Mesothelial cell of epicardium (in vitro differentiated cells): Measurements from ENCODE around the gene HSF4. TPM values are rescaled to one million over a fixed set of nuclear protein-coding genes. Genes with fewer than 3 reads are reported as not detected.

Experiments used
- DNase-seq, 2 experiments: peaks; one replicate each; pipeline ENCODE4 v3.0.0; 2021; ENCODE audit warnings: low spot score in 2 of 2; ENCODE audit not compliant: unreplicated experiment in 2 of 2
- H3K27ac Mint-ChIP-seq: 2 replicates; pipeline ENCODE4 v1.8.0; 2021; ENCODE audit warnings: mixed read lengths
- H3K27me3 Mint-ChIP-seq: 2 replicates; pipeline ENCODE4 v1.8.0; 2021; ENCODE audit warnings: low read depth, mixed read lengths
- H3K36me3 Mint-ChIP-seq: 2 replicates; pipeline ENCODE4 v1.8.0; 2021; ENCODE audit warnings: mixed read lengths
- H3K4me1 Mint-ChIP-seq: 2 replicates; pipeline ENCODE4 v1.8.0; 2021; ENCODE audit warnings: mixed read lengths
- H3K4me3 Mint-ChIP-seq: 2 replicates; pipeline ENCODE4 v1.8.0; 2021; ENCODE audit warnings: mild to moderate bottlenecking, moderate library complexity, mixed read lengths
- H3K9me3 Mint-ChIP-seq: 2 replicates; pipeline ENCODE4 v1.8.0; 2021; ENCODE audit warnings: mixed read lengths
- CTCF ChIP-seq: fragments of 200-600 bp; sonication (generic); IDR thresholded peaks from one replicate; pipeline ENCODE4 v1.5.0; 2021; ENCODE audit warnings: antibody characterized with exemption; ENCODE audit not compliant: unreplicated experiment
- total RNA-seq: library from RNA; stranded (reverse); gene quantifications from 3 replicates; pipeline ENCODE4 v1.2.1, GENCODE V29; 2021

The HSF4 gene
- total RNA-seq, 1 donor from 2014 or later = 10.7 TPM

- Mint-ChIP-seq H3K27me3 (peaks cover 79% of the 10 kb centered on the region), H3K27ac (no peak overlapping the region), H3K9me3 (no peaks in the 10 kb centered on the region), H3K36me3 (no peaks in the 10 kb centered on the region), H3K4me1 (peaks cover 30% of the 10 kb centered on the region), H3K4me3 (no peak overlapping the region)
- DNase-seq = no peak
- TF ChIP-seq CTCF = no peak
Measured at GRCh38 chr16:67167588-67167987, 3.0 kb downstream of the HSF4 start.

GRCh38 chr16:67169011-67169451 is 4.5 kb downstream of the HSF4 start:
- H3K9me3 Mint-ChIP-seq = no peaks in the 10 kb centered on the region
- peak overlapping the region; percentile 77 for H3K4me3 Mint-ChIP-seq
- DNase-seq = no peak
- H3K36me3 Mint-ChIP-seq = no peaks in the 10 kb centered on the region
- H3K4me1 Mint-ChIP-seq = peaks cover 38% of the 10 kb centered on the region
- peaks cover 78% of the 10 kb centered on the region for H3K27me3 Mint-ChIP-seq
- no peak for TF ChIP-seq CTCF
- H3K27ac Mint-ChIP-seq = no peak overlapping the region

DNA sequence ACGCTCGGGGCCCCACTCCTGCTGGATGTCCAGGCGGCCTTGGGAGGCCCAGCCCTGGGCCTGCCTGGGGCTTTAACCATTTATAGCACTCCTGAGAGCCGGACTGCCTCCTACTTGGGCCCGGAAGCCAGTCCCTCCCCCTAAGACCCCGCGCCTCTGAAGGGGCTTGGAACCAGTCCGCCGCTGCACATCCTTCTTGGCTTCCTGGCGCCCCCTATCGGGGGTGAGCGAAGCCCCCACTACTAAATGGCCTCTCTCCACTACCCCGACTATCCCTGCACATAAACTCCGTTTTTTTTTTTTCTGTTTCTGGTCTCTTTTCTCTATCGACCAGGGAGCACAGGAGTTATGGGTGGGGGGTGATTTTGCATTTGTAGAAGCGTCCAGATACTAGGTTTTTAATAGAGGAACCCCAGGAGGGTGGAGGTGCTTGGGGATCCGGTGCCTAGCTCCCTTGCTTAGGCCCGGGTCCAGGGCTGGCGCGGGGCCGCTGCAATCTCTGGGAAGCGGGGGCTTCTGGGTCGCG is 5.2 kb downstream of the HSF4 start:
- peak; percentile 58 for TF ChIP-seq CTCF
- Mint-ChIP-seq H3K4me1 (peaks cover 36% of the 10 kb centered on the region), H3K9me3 (no peaks in the 10 kb centered on the region), H3K27me3 (peaks cover 73% of the 10 kb centered on the region), H3K27ac (peak overlapping the region; percentile 68), H3K4me3 (peak overlapping the region; percentile 77), H3K36me3 (no peaks in the 10 kb centered on the region)
- DNase-seq = no peak

GRCh38 chr16:67170168-67170948 is 5.8 kb downstream of the HSF4 start, which contains the start of gene NOL3:
NOL3 (plus strand) TSS chr16:67170538.
- Mint-ChIP-seq H3K4me3 (peak within 1 kb of the TSS; percentile 77), H3K36me3 (no peaks in the 10 kb centered on the region), H3K9me3 (no peaks in the 10 kb centered on the region), H3K27me3 (peaks cover 71% of the 10 kb centered on the region), H3K4me1 (peaks cover 33% of the 10 kb centered on the region), H3K27ac (peak within 1 kb of the TSS; percentile 68)
- no peak for DNase-seq
- no peak for TF ChIP-seq CTCF

DNA sequence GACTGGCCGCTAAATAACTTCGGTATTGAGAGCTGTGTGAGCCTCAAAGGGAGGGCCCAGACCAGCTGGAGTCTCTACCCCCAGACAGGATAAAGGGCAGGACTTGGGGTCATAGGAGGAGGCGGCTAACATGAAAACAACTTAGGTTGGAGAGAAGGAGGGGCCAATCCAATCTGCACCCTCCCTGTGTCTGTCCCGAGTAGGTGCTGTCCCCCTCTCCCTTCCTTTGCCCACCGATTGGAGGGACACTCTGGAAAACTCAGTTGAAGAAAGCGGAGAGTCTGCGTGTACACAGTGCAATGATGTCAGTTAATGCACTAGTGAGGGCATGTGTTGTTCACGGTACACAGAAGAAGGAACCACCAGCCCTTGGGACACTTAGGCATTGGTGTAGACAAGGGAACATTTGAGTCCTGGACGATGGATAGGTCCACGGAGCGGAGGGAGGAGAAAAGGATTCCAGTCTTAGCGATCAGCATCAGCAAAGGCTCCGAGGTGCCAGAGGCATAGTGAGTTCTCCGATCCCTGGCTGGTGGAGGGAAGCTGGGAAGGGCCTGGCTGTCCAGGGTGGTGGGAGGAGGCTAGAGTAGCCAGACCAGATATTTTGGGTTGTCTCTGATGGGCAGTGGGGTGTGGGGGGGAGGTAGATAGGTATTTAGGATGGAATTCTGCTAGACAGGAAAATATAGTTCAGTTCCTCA is 6.6 kb downstream of the HSF4 start:
- TF ChIP-seq CTCF = no peak
- Mint-ChIP-seq H3K9me3 (no peaks in the 10 kb centered on the region), H3K4me1 (peaks cover 32% of the 10 kb centered on the region), H3K36me3 (no peaks in the 10 kb centered on the region), H3K27me3 (peaks cover 68% of the 10 kb centered on the region), H3K4me3 (peak overlapping the region; percentile 77), H3K27ac (peak overlapping the region; percentile 27)
- DNase-seq = no peak
